Measurements from ENCODE around the gene FFAR2.

DNA sequence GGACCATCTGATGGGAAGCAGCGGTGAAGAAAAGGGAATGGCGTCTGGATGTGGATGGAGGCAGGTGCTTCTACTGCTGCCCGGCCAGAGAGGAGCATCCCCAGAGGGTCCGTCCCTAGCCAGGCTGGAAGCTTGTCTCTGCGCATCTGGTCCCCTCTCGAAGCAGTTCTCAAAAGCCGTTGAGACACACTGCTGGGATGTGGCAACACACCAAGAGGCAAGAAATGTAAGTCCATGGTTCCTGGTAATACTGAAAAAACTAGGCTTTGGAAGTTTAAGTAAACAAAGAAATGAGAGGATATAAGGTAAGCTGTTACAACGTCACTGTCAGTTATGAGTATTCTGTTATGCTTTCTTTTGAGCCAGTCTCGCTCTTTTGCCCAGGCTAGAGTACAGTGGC lies 15.1 kb upstream of the FFAR2 start:
- no peak for TF ChIP-seq NFIC (IDR thresholded peaks at IDR 0.05)
- TF ChIP-seq ZNF316 (IDR thresholded peaks at IDR 0.05) = no peak
- TF ChIP-seq, protein P1, sequence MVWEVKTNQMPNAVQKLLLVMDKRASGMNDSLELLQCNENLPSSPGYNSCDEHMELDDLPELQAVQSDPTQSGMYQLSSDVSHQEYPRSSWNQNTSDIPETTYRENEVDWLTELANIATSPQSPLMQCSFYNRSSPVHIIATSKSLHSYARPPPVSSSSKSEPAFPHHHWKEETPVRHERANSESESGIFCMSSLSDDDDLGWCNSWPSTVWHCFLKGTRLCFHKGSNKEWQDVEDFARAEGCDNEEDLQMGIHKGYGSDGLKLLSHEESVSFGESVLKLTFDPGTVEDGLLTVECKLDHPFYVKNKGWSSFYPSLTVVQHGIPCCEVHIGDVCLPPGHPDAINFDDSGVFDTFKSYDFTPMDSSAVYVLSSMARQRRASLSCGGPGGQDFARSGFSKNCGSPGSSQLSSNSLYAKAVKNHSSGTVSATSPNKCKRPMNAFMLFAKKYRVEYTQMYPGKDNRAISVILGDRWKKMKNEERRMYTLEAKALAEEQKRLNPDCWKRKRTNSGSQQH (CRISPR knock-in tag; IDR thresholded peaks at IDR 0.05) = no peak
- no peak for TF ChIP-seq ZBTB1 (CRISPR knock-in tag; IDR thresholded peaks at IDR 0.05; ENCODE audit: borderline replicate concordance, low read depth)
- TF ChIP-seq TARDBP (IDR thresholded peaks at IDR 0.05) = no peak
- TF ChIP-seq HIVEP1 (CRISPR knock-in tag; IDR thresholded peaks at IDR 0.05) = no peak
- TF ChIP-seq, protein P2, sequence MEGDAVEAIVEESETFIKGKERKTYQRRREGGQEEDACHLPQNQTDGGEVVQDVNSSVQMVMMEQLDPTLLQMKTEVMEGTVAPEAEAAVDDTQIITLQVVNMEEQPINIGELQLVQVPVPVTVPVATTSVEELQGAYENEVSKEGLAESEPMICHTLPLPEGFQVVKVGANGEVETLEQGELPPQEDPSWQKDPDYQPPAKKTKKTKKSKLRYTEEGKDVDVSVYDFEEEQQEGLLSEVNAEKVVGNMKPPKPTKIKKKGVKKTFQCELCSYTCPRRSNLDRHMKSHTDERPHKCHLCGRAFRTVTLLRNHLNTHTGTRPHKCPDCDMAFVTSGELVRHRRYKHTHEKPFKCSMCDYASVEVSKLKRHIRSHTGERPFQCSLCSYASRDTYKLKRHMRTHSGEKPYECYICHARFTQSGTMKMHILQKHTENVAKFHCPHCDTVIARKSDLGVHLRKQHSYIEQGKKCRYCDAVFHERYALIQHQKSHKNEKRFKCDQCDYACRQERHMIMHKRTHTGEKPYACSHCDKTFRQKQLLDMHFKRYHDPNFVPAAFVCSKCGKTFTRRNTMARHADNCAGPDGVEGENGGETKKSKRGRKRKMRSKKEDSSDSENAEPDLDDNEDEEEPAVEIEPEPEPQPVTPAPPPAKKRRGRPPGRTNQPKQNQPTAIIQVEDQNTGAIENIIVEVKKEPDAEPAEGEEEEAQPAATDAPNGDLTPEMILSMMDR (IDR thresholded peaks at IDR 0.05 in 2 of 3, conservative IDR thresholded peaks at IDR 0.05 in 1 of 3; ENCODE audit: insufficient read depth in 2 of 3, low read depth in 1 of 3, low read length in 3 of 3) = no peak
- TF ChIP-seq SAFB2 (IDR thresholded peaks at IDR 0.05; ENCODE audit: borderline replicate concordance, low read depth, low read length, severe bottlenecking) = no peak
